Trophoblast cell (in vitro differentiated cells and primary cell): ENCODE measurements around the gene MRPL17.

Experiments used
- DNase-seq, 2 donors: peaks; one replicate each; pipeline ENCODE4 v3.0.0-alpha.2; 2016
- H2AFZ ChIP-seq: 2 replicates; pipeline ENCODE4 v1.6.1; 2013; ENCODE audit warnings: low read length, moderate library complexity, mild to moderate bottlenecking; ENCODE audit not compliant: insufficient read depth, poor library complexity
- H2AK5ac ChIP-seq: 2 replicates; pipeline ENCODE4 v1.6.1; 2013; ENCODE audit warnings: mild to moderate bottlenecking, low read length
- H2BK120ac ChIP-seq: 2 replicates; pipeline ENCODE4 v1.6.1; 2013; ENCODE audit warnings: low read length, mild to moderate bottlenecking, moderate library complexity; ENCODE audit not compliant: insufficient read depth, poor library complexity
- H2BK12ac ChIP-seq: 2 replicates; pipeline ENCODE4 v1.6.1; 2013; ENCODE audit warnings: mild to moderate bottlenecking, low read length, moderate library complexity
- H2BK5ac ChIP-seq: 2 replicates; pipeline ENCODE4 v1.6.1; 2013; ENCODE audit warnings: low read length, low read depth, moderate library complexity, mild to moderate bottlenecking; ENCODE audit not compliant: poor library complexity
- H3K14ac ChIP-seq: 2 replicates; pipeline ENCODE4 v1.6.1; 2013; ENCODE audit warnings: mild to moderate bottlenecking, low read length
- H3K18ac ChIP-seq: 2 replicates; pipeline ENCODE4 v1.6.1; 2013; ENCODE audit warnings: mild to moderate bottlenecking, low read length
- H3K23ac ChIP-seq: 2 replicates; pipeline ENCODE4 v1.6.1; 2013; ENCODE audit warnings: low read length
- H3K27ac ChIP-seq: 2 replicates; pipeline ENCODE4 v1.5.1; 2013; ENCODE audit warnings: low read depth, mild to moderate bottlenecking, inconsistent platforms, low read length, moderate library complexity
- H3K27me3 ChIP-seq: 2 replicates; pipeline ENCODE4 v1.6.1; 2013; ENCODE audit warnings: inconsistent platforms, mild to moderate bottlenecking, low read length, moderate library complexity; ENCODE audit not compliant: insufficient read depth
- H3K36me3 ChIP-seq, 2 experiments: 1 replicate in 1 of 2; 2 replicates in 1 of 2; pipeline ENCODE4 v1.6.1; 2013; ENCODE audit warnings: low read length in 2 of 2, mild to moderate bottlenecking in 2 of 2, moderate library complexity in 1 of 2; ENCODE audit not compliant: insufficient read depth in 2 of 2, control insufficient read depth in 1 of 2
- H3K4ac ChIP-seq: 2 replicates; pipeline ENCODE4 v1.6.1; 2013; ENCODE audit warnings: low read depth, mild to moderate bottlenecking, low read length, moderate library complexity
- H3K4me1 ChIP-seq, 2 experiments: 1 replicate in 1 of 2; 2 replicates in 1 of 2; pipeline ENCODE4 v1.6.1; 2013; ENCODE audit warnings: low read length in 2 of 2, mild to moderate bottlenecking in 2 of 2, moderate library complexity in 1 of 2; ENCODE audit not compliant: insufficient read depth in 2 of 2, control insufficient read depth in 1 of 2
- H3K4me2 ChIP-seq: 2 replicates; pipeline ENCODE4 v1.6.1; 2013; ENCODE audit warnings: inconsistent platforms, mild to moderate bottlenecking, low read length, moderate library complexity
- H3K4me3 ChIP-seq: 2 replicates; pipeline ENCODE4 v1.5.1; 2013; ENCODE audit warnings: mild to moderate bottlenecking, low read depth, low read length, inconsistent platforms
- H3K79me1 ChIP-seq: one replicate; pipeline ENCODE4 v1.6.1; 2013; ENCODE audit warnings: low read length
- H3K79me2 ChIP-seq: 2 replicates; pipeline ENCODE4 v1.6.1; 2013; ENCODE audit warnings: low read length, mild to moderate bottlenecking; ENCODE audit not compliant: control insufficient read depth, insufficient read depth, poor library complexity
- H3K9ac ChIP-seq: 2 replicates; pipeline ENCODE4 v1.6.1; 2013; ENCODE audit warnings: mild to moderate bottlenecking, low read length
- H3K9me3 ChIP-seq: 2 replicates; pipeline ENCODE4 v1.6.1; 2013; ENCODE audit warnings: low read depth, mild to moderate bottlenecking, control low read depth, inconsistent platforms, low read length; ENCODE audit not compliant: insufficient read depth
- H4K12ac ChIP-seq: 2 replicates; pipeline ENCODE4 v1.6.1; 2013; ENCODE audit warnings: low read depth, mild to moderate bottlenecking, low read length, moderate library complexity
- H4K8ac ChIP-seq: 2 replicates; pipeline ENCODE4 v1.6.1; 2013; ENCODE audit warnings: low read depth, mild to moderate bottlenecking, low read length, moderate library complexity
- H4K91ac ChIP-seq: one replicate; pipeline ENCODE4 v1.6.1; 2013; ENCODE audit warnings: low read depth, mild to moderate bottlenecking, low read length, moderate library complexity
- WGBS: extraction: QIAGEN DNeasy Blood & Tissue Kit; methylation state at CpG from one replicate; pipeline ENCODE4 v1.1.7; 2013; ENCODE audit warnings: missing lambda C conversion rate; ENCODE audit not compliant: insufficient read length, insufficient coverage; ENCODE audit errors: extremely low coverage; 5-methylcytosine and 5-hydroxymethylcytosine counted together

MRPL17 gene

GRCh38 chr11:6674862-6675261, 8.3 kb downstream of the MRPL17 start:
- H2BK120ac ChIP-seq, result no peak overlapping the region
- no peak overlapping the region for H3K9ac ChIP-seq
- H4K91ac ChIP-seq, result no peak overlapping the region
- no peaks in the 10 kb centered on the region for H3K79me1 ChIP-seq
- no peaks in the 10 kb centered on the region for H3K27me3 ChIP-seq
- H4K12ac ChIP-seq, result no peak overlapping the region
- no peak overlapping the region for H2BK12ac ChIP-seq
- H3K4me3 ChIP-seq, result no peak overlapping the region
- no peak overlapping the region for H4K8ac ChIP-seq
- no peaks in the 10 kb centered on the region for H3K9me3 ChIP-seq
- H3K18ac ChIP-seq, result no peak overlapping the region
- H2BK5ac ChIP-seq, result no peak overlapping the region
- no CpG with 5 or more reads among the region's 4 CpGs for WGBS
- H3K23ac ChIP-seq, result no peak overlapping the region
- no peak overlapping the region for H3K4me2 ChIP-seq
- DNase-seq, result no peak
- no peak overlapping the region for H2AFZ ChIP-seq
- no peak overlapping the region for H3K14ac ChIP-seq
- no peaks in the 10 kb centered on the region for H3K79me2 ChIP-seq
- H3K36me3 ChIP-seq, result no peaks in the 10 kb centered on the region
- H3K27ac ChIP-seq, result no peak overlapping the region
- H3K4ac ChIP-seq, result no peak overlapping the region
- H2AK5ac ChIP-seq, result no peak overlapping the region
- H3K4me1 ChIP-seq, result no peaks in the 10 kb centered on the region

GRCh38 chr11:6674219-6674597, 8.9 kb downstream of the MRPL17 start:
- H4K12ac ChIP-seq, result no peak overlapping the region
- no peaks in the 10 kb centered on the region for H3K79me1 ChIP-seq
- no peak for DNase-seq
- no peak overlapping the region for H3K23ac ChIP-seq
- no peaks in the 10 kb centered on the region for H3K36me3 ChIP-seq
- no CpG with 5 or more reads among the region's 1 CpG for WGBS
- H3K4me2 ChIP-seq, result no peak overlapping the region
- H2BK120ac ChIP-seq, result no peak overlapping the region
- no peaks in the 10 kb centered on the region for H3K27me3 ChIP-seq
- no peak overlapping the region for H3K18ac ChIP-seq
- H2BK5ac ChIP-seq, result no peak overlapping the region
- no peaks in the 10 kb centered on the region for H3K79me2 ChIP-seq
- no peak overlapping the region for H3K27ac ChIP-seq
- H3K4me1 ChIP-seq, result no peaks in the 10 kb centered on the region
- no peak overlapping the region for H4K8ac ChIP-seq
- H2AK5ac ChIP-seq, result no peak overlapping the region
- H3K9ac ChIP-seq, result no peak overlapping the region
- no peak overlapping the region for H3K4ac ChIP-seq
- H2AFZ ChIP-seq, result no peak overlapping the region
- no peak overlapping the region for H2BK12ac ChIP-seq
- no peak overlapping the region for H3K4me3 ChIP-seq
- H4K91ac ChIP-seq, result no peak overlapping the region
- H3K14ac ChIP-seq, result no peak overlapping the region
- no peaks in the 10 kb centered on the region for H3K9me3 ChIP-seq

GRCh38 chr11:6673523-6674218, 9.5 kb downstream of the MRPL17 start:
- no peak for DNase-seq
- no peak overlapping the region for H2AK5ac ChIP-seq
- no peak overlapping the region for H2BK5ac ChIP-seq
- no peak overlapping the region for H2BK12ac ChIP-seq
- H3K79me2 ChIP-seq, result no peaks in the 10 kb centered on the region
- H4K12ac ChIP-seq, result no peak overlapping the region
- no peaks in the 10 kb centered on the region for H3K4me1 ChIP-seq
- H3K4me2 ChIP-seq, result no peak overlapping the region
- H3K79me1 ChIP-seq, result no peaks in the 10 kb centered on the region
- no peaks in the 10 kb centered on the region for H3K27me3 ChIP-seq
- H3K14ac ChIP-seq, result no peak overlapping the region
- H4K91ac ChIP-seq, result no peak overlapping the region
- no peaks in the 10 kb centered on the region for H3K36me3 ChIP-seq
- H3K18ac ChIP-seq, result no peak overlapping the region
- no peak overlapping the region for H3K9ac ChIP-seq
- H3K4ac ChIP-seq, result no peak overlapping the region
- H2BK120ac ChIP-seq, result no peak overlapping the region
- H3K27ac ChIP-seq, result no peak overlapping the region
- no peak overlapping the region for H3K23ac ChIP-seq
- H3K4me3 ChIP-seq, result no peak overlapping the region
- no peak overlapping the region for H4K8ac ChIP-seq
- no peaks in the 10 kb centered on the region for H3K9me3 ChIP-seq
- H2AFZ ChIP-seq, result no peak overlapping the region

- H3K14ac ChIP-seq, result no peak overlapping the region
- no peaks in the 10 kb centered on the region for H3K79me1 ChIP-seq
- WGBS, result no CpG with 5 or more reads among the region's 2 CpGs
- no peak overlapping the region for H2BK120ac ChIP-seq
- no peak overlapping the region for H4K91ac ChIP-seq
- H3K27ac ChIP-seq, result no peak overlapping the region
- no peaks in the 10 kb centered on the region for H3K9me3 ChIP-seq
- no peaks in the 10 kb centered on the region for H3K27me3 ChIP-seq
- H2AK5ac ChIP-seq, result no peak overlapping the region
- H3K18ac ChIP-seq, result no peak overlapping the region
- no peak overlapping the region for H3K4ac ChIP-seq
- H3K79me2 ChIP-seq, result no peaks in the 10 kb centered on the region
- no peak overlapping the region for H2BK12ac ChIP-seq
- H3K4me2 ChIP-seq, result no peak overlapping the region
- H2AFZ ChIP-seq, result no peak overlapping the region
- H3K4me3 ChIP-seq, result no peak overlapping the region
- no peak overlapping the region for H3K9ac ChIP-seq
- H4K12ac ChIP-seq, result no peak overlapping the region
- no peak overlapping the region for H4K8ac ChIP-seq
- H3K36me3 ChIP-seq, result no peaks in the 10 kb centered on the region
- no peaks in the 10 kb centered on the region for H3K4me1 ChIP-seq
- H3K23ac ChIP-seq, result no peak overlapping the region
- no peak for DNase-seq
- no peak overlapping the region for H2BK5ac ChIP-seq
Observed at GRCh38 chr11:6671991-6672390, 11.1 kb downstream of the MRPL17 start.
